Ovary (tissue), 9 donors: ENCODE data around the gene GAPDHS. TPM values are rescaled to one million over a fixed set of nuclear protein-coding genes. Genes with fewer than 3 reads are reported as not detected.

ENCODE experiments used
- DNase-seq, 5 donors: peaks; one replicate each; pipeline ENCODE4 v3.0.0-alpha.2; 2019 to 2020
- H3K27ac ChIP-seq, 2 donors: fragments of 200-600 bp; one replicate each; pipeline versions ENCODE4 v1.5.1 to v1.8.0; 2019 to 2022
- H3K27me3 ChIP-seq: fragments of 200-600 bp; one replicate; pipeline ENCODE4 v1.8.0; 2022
- H3K36me3 ChIP-seq: fragments of 200-600 bp; sonication (generic); one replicate; pipeline ENCODE4 v1.5.1; 2019
- H3K4me1 ChIP-seq: one replicate; pipeline ENCODE4 v1.8.1; 2013; ENCODE audit warnings: mild to moderate bottlenecking, moderate library complexity; ENCODE audit not compliant: insufficient read depth
- H3K4me3 ChIP-seq: fragments of 200-600 bp; sonication (generic); one replicate; pipeline ENCODE4 v1.5.1; 2017
- H3K9me3 ChIP-seq, 2 donors: fragments of 200-600 bp in 1 of 2; sonication (generic) in 1 of 2; one replicate each; pipeline versions ENCODE4 v1.5.1 to v1.8.1; 2013 to 2019; ENCODE audit warnings: mild to moderate bottlenecking in 1 of 2, moderate library complexity in 1 of 2
- CTCF ChIP-seq, 3 donors: fragments of 450-650 bp in 2 of 3; fragments of 200-600 bp in 1 of 3; IDR thresholded peaks; one replicate each; pipeline versions ENCODE4 v1.5.1 to v1.8.0; 2016 to 2022; ENCODE audit warnings: antibody characterized with exemption in 3 of 3, mild to moderate bottlenecking in 1 of 3
- EP300 ChIP-seq: sonication (generic); formaldehyde crosslinking; IDR thresholded peaks from one replicate; pipeline ENCODE4 v1.6.1; 2017; ENCODE audit warnings: antibody characterized with exemption
- POLR2A ChIP-seq: fragments of 450-650 bp; IDR thresholded peaks from one replicate; pipeline ENCODE4 v1.6.1; 2017; ENCODE audit warnings: antibody characterized with exemption, mild to moderate bottlenecking, moderate library complexity
- WGBS, 3 donors: extraction: QIAGEN DNeasy Blood & Tissue Kit in 1 of 3; methylation state at CpG; one replicate each; pipeline versions ENCODE4 v1.1.5 to v1.1.7; 2013 to 2017; 5-methylcytosine and 5-hydroxymethylcytosine counted together
- intact Hi-C, 4 donors: fragments of 100-400 bp; cut with DNase I; formaldehyde crosslinking; loops; one replicate each; pipeline versions ENCODE4 v1.11.0 to v1.15.1; 2022 to 2023
- polyA plus RNA-seq, 2 donors: library from polyadenylated mRNA; stranded (reverse); fragments of 200-250 nt in 1 of 2; fragments of 350-450 nt in 1 of 2; fragmentation: Illumina TruSeq in 1 of 2; extraction: RNeasy Lipid Tissue Mini Kit (QIAGEN cat#74804) in 1 of 2; gene quantifications; one replicate each; pipeline ENCODE4 v1.2.3, GENCODE V29; 2013 to 2014
- total RNA-seq, 7 donors: library from RNA; depleted of rRNA in 2 of 7; stranded (reverse); fragments of >200 nt in 2 of 7; fragmentation: NEBNext Ultra II Directional in 3 of 7; extraction: Animal tissue kit (Norgen Biotek cat#: 25700) in 3 of 7; gene quantifications; one replicate each; pipeline versions ENCODE4 v1.1.0 to v1.2.4, GENCODE V29; 2016 to 2023
- donor health status: DM: no; HTN: no; CAD: no; lungs with moderate emphysema.
- donor health status: DM: no; HTN: no; CAD: no.
- donor health status: Bipolar disorder and iron deficiency.
- donor health status: DM: yes; HTN: yes; CAD: no.
- donor health status: DM: no; HTN: no; CAD: no.
- donor health status: DM: yes; HTN: yes; CAD: no.

Gene GAPDHS
- total and polyA plus RNA-seq, 9 donors, result not detected

DNA sequence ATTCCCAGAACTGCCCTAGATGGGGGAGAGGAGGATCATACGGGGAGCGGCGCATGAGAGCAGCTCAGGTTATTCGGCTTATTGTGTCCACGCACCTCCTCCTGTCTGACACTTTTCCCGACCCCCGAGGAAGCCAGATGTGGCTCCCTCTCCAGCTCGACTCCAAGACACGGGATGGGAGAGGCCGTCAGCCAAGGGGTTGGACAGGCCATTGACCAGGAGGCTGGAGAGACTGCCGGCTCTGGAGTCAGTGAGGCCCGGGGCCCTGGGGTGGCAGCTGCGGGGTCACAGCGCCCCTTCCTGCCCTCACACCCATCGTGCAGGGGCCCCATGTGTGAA is 22.7 kb upstream of the GAPDHS start:
- WGBS, 3 donors, result 2 to 14% (median 4%) methylated on average over 13 to 15 of the region's 15 CpGs
- no peak for DNase-seq
- intact Hi-C loops, result no loop called here
- H3K27me3 ChIP-seq, result no peaks in the 10 kb centered on the region
- TF ChIP-seq EP300 (no peak), POLR2A (no peak), CTCF (IDR thresholded peaks at IDR 0.05) (no peak)
- H3K27ac ChIP-seq, result no peak overlapping the region
- no peak overlapping the region for H3K4me3 ChIP-seq
- H3K36me3 ChIP-seq, result no peaks in the 10 kb centered on the region
- no peaks in the 10 kb centered on the region for H3K9me3 ChIP-seq
- H3K4me1 ChIP-seq, result peaks cover 3% of the 10 kb centered on the region

DNA sequence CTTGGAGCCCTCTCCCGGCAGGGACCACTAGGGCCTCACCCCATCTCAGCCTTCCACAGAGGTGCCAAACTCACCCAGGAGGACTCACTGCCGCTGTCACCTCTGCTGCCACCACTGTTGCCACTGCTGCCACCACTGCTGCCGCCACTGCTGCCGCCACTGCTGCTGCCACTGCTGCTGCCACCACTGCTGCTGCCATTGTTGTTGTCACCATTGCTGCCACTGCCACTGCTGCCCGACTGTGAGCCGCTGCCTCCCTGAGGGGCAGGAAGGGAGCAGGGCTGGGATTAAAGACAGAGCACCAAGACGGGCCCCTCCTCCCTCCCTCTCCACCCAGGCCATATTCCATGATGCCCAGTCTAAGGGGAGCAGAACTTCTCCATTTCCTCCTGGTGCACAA is 21.9 kb upstream of the GAPDHS start:
- no peaks in the 10 kb centered on the region for H3K27me3 ChIP-seq
- H3K27ac ChIP-seq, result no peak overlapping the region
- TF ChIP-seq EP300 (no peak), CTCF (IDR thresholded peaks at IDR 0.05) (no peak), POLR2A (no peak)
- no peaks in the 10 kb centered on the region for H3K36me3 ChIP-seq
- H3K4me3 ChIP-seq, result no peak overlapping the region
- WGBS, 3 donors, result 77 to 86% (median 84%) methylated on average over 6 to 7 of the region's 7 CpGs
- intact Hi-C loops, result no loop called here
- no peaks in the 10 kb centered on the region for H3K9me3 ChIP-seq
- H3K4me1 ChIP-seq, result peaks cover 3% of the 10 kb centered on the region
- DNase-seq, result no peak

DNA sequence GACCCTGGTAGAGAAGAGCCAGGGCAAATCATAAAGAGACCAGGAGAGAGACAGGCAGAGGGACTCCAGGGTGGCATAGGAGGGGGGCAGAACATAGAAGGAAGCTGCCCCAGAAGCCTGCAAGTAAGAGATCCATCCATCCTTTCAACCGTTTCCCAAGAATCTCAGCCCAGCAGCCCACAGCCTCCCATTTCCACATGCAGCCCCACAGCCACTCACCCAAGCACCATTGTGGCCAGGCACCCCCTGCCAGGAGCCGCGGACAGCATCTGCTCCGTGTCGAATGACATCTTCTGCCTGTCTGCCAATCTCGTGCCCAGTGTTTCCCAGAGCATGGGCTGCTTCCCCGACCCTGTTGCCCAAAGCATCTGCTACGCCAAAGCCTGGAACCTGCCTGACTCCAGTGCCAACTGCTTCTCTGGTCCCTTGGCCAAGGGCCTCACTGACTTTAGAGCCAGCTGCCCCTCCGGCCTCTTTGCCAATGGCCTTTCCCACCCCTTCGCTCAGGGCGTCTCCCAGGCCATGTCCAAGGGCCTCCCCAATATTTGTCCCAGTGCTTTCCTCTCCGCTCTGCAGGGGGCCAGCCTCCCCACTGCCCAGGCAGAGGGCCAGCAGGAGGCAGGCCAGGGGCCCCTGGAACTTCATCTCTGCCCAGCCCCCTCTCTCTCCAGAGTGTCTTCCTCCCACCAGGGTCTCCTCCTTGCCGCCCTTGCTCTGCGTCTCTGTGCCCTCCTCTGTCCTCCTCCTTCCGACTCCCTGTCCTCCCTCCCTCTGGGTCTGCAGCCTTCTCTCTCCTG is 20.2 kb upstream of the GAPDHS start:
- TF ChIP-seq EP300, result no peak
- TF ChIP-seq POLR2A, result no peak
- TF ChIP-seq CTCF (IDR thresholded peaks at IDR 0.05), result no peak
- no peaks in the 10 kb centered on the region for H3K27me3 ChIP-seq
- WGBS, 3 donors, result 74 to 80% (median 75%) methylated on average over 15 of the region's 15 CpGs
- no peaks in the 10 kb centered on the region for H3K9me3 ChIP-seq
- intact Hi-C loops, result no loop called here
- H3K36me3 ChIP-seq, result no peaks in the 10 kb centered on the region
- H3K4me1 ChIP-seq, result peaks cover 3% of the 10 kb centered on the region
- H3K27ac ChIP-seq, result no peak overlapping the region
- no peak for DNase-seq
- H3K4me3 ChIP-seq, result no peak overlapping the region

DNA sequence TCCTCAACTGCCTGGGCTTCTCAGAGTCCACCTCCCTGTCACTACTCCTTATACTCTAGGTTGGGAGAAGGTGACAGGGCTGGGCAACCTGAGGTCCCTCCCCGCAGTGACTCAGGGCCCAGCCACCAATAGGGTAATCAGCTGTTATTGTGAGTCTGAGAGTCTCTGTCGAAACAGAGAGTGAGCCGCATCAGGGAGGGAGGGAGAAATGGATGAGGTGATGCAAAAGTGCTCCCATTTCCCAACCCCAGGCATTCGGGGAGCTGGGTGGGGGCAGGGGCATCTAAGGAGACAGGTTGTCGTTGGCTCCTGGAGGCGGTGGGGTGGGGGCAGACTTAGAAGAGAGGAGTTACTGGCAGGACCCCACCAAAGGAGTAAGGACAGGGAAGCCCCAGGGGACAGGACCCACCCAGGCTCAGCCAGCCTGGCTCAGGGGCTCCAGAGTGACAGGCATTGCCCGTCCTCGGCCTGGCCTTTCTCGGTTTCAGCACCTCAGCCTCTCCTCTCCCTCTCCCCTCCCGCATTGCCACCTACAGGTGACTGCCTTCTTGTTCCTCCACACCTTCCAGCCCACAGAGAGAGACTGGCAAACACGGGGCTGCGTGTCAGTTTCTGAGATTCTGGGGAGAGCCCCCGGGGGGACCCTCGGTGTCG is 19.5 kb upstream of the GAPDHS start, which contains the start of gene DMKN:
TSS of gene DMKN (minus strand) at position 22 of the 654 bp plus-strand sequence. CDS start 174 bp downstream, outside the sequence.
- Histone ChIP-seq H3K4me1 (peaks cover 3% of the 10 kb centered on the region), H3K4me3 (no peak within 1 kb of the TSS), H3K27ac (no peak within 1 kb of the TSS), H3K9me3 (no peaks in the 10 kb centered on the region), H3K36me3 (no peaks in the 10 kb centered on the region), H3K27me3 (no peaks in the 10 kb centered on the region)
- WGBS, 3 donors, result 30 to 31% (median 30%) methylated on average over 15 of the region's 15 CpGs
- DNase-seq, result no peak
- TF ChIP-seq EP300, result no peak
- no peak for TF ChIP-seq POLR2A
- no peak for TF ChIP-seq CTCF (IDR thresholded peaks at IDR 0.05)
- intact Hi-C loops, result no loop called here
